ENCODE data around the gene GKN2. TPM values are rescaled to one million over a fixed set of nuclear protein-coding genes. Genes with fewer than 3 reads are reported as not detected.
A peak's percentile ranks its signal among the peaks of the same experiment; 100 is the strongest.

GKN2 gene
- total and polyA plus RNA-seq, 8 donors = 16.5 to 1,354 (median 221) TPM; not detected in 1

- TF ChIP-seq POLR2A (IDR thresholded peaks at IDR 0.05) (no peak), EP300 (IDR thresholded peaks at IDR 0.05) (no peak)
- no peak overlapping the region for H3K27ac ChIP-seq
- 91 to 97% (median 95%) methylated on average over 5 of the region's 5 CpGs for WGBS, 5 donors
- intact Hi-C loops (cut with DNase I; ENCODE audit: low total_unique reads) = no loop called here
- H3K9me3 ChIP-seq = no peaks in the 10 kb centered on the region
- peaks cover 0 to 18% (median 6%) of the 10 kb centered on the region in 4 donors for H3K4me1 ChIP-seq
- H3K4me3 ChIP-seq = no peak overlapping the region
- DNase-seq = no peak
- H3K27me3 ChIP-seq = no peaks in the 10 kb centered on the region
- H3K36me3 ChIP-seq = no peaks in the 10 kb centered on the region
These were observed 17.2 kb downstream of the GKN2 start for GRCh38 chr2:68935471-68935870.

GRCh38 chr2:68934021-68934420 is 18.7 kb downstream of the GKN2 start:
- H3K36me3 ChIP-seq = no peaks in the 10 kb centered on the region
- H3K27me3 ChIP-seq = no peaks in the 10 kb centered on the region
- WGBS, 5 donors = 88 to 94% (median 90%) methylated on average over 3 of the region's 3 CpGs
- peaks cover 0 to 18% (median 6%) of the 10 kb centered on the region in 4 donors for H3K4me1 ChIP-seq
- no peak for TF ChIP-seq POLR2A (IDR thresholded peaks at IDR 0.05)
- no peak for TF ChIP-seq CTCF (IDR thresholded peaks at IDR 0.05)
- TF ChIP-seq POLR2AphosphoS5 (IDR thresholded peaks at IDR 0.05) = no peak
- TF ChIP-seq EP300 (IDR thresholded peaks at IDR 0.05) = no peak
- H3K27ac ChIP-seq = no peak overlapping the region
- no peak overlapping the region for H3K4me3 ChIP-seq
- DNase-seq = no peak
- no peaks in the 10 kb centered on the region for H3K9me3 ChIP-seq
- intact Hi-C loops (cut with DNase I; ENCODE audit: low total_unique reads) = no loop called here

- intact Hi-C loops (cut with DNase I; ENCODE audit: low total_unique reads) = no loop called here
- no peak for TF ChIP-seq EP300 (IDR thresholded peaks at IDR 0.05)
- peaks cover 0 to 18% (median 6%) of the 10 kb centered on the region in 4 donors for H3K4me1 ChIP-seq
- H3K36me3 ChIP-seq = no peaks in the 10 kb centered on the region
- no peak overlapping the region for H3K27ac ChIP-seq
- no peak overlapping the region for H3K4me3 ChIP-seq
- no peaks in the 10 kb centered on the region for H3K27me3 ChIP-seq
- WGBS, 5 donors = 77 to 88% (median 81%) methylated on average over 3 to 4 of the region's 4 CpGs
- no peaks in the 10 kb centered on the region for H3K9me3 ChIP-seq
- no peak for DNase-seq
These were observed 20.3 kb downstream of the GKN2 start for GRCh38 chr2:68932402-68932801.

- Histone ChIP-seq H3K9me3 (no peaks in the 10 kb centered on the region), H3K27me3 (no peaks in the 10 kb centered on the region), H3K27ac (no peak overlapping the region), H3K4me1 (peaks cover 0 to 18% (median 3%) of the 10 kb centered on the region in 4 donors), H3K36me3 (no peaks in the 10 kb centered on the region), H3K4me3 (no peak overlapping the region)
- WGBS, 5 donors = 41 to 73% (median 50%) methylated on average over 4 of the region's 4 CpGs
- intact Hi-C loops (cut with DNase I; ENCODE audit: low total_unique reads) = no loop called here
- peak in 1 of 2 donors; percentile 18 for DNase-seq
- no peak for TF ChIP-seq POLR2AphosphoS5 (IDR thresholded peaks at IDR 0.05)
- no peak for TF ChIP-seq POLR2A (IDR thresholded peaks at IDR 0.05)
- no peak for TF ChIP-seq CTCF (IDR thresholded peaks at IDR 0.05)
These were observed 20.9 kb downstream of the GKN2 start for GRCh38 chr2:68931799-68932198.

- Histone ChIP-seq H3K27ac (no peak overlapping the region), H3K9me3 (no peaks in the 10 kb centered on the region), H3K4me1 (peaks cover 0 to 14% (median 0%) of the 10 kb centered on the region in 4 donors), H3K27me3 (no peaks in the 10 kb centered on the region), H3K36me3 (no peaks in the 10 kb centered on the region), H3K4me3 (no peak overlapping the region)
- WGBS, 5 donors = 80 to 88% (median 85%) methylated on average over 3 of the region's 3 CpGs
- TF ChIP-seq POLR2AphosphoS5 (IDR thresholded peaks at IDR 0.05) = no peak
- TF ChIP-seq POLR2A (IDR thresholded peaks at IDR 0.05) = no peak
- TF ChIP-seq CTCF (IDR thresholded peaks at IDR 0.05) = no peak
- no peak for TF ChIP-seq EP300 (IDR thresholded peaks at IDR 0.05)
- intact Hi-C loops (cut with DNase I; ENCODE audit: low total_unique reads) = no loop called here
- DNase-seq = no peak
These were observed 21.5 kb downstream of the GKN2 start for GRCh38 chr2:68931149-68931711.

Data from stomach (tissue), 9 donors.